ENCODE data around the gene CDHR2.

CDHR2 gene

DNA sequence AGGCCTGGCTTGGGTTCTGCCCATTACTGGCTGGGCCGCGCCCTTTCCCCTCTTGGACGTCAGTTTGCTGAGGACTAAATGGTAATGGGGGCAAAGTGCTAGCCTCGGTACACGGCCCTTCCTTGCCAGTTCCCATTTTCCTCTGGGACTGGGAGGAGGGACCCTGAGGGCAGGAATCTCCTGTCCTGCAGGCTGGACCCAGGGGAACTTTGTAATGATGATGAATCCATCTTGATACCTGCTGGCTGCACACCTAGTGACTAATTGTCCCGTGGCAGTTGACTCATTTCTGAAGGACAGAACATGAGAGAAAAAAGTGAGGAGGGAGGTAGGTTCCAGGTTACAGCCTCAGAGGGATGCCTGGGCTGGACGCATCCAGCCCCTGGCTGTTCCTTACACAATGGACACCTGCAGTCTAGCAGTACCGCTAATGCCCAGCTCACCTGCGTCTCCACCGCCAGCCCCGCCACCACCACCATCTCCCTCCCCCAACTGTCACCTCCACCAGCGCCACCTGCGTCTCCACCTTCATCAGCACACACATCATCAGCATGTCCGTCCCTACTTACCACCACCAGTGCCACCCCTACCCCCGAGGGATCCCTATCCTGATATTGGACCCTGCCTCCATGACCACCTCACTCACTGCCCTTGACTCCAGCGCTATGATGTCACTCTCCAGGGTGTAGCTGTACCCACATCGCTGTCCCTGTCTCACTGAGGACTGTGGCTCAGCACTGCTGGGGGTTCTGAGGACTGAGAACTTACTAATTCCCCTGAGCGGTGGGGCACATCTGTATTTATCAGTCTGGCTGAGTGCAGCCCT lies 4.3 kb downstream of the CDHR2 start (continued):
- TF ChIP-seq FEZF1 (tag by site-specific recombination; IDR thresholded peaks at IDR 0.05) (no peak), SP7 (tag by site-specific recombination; IDR thresholded peaks at IDR 0.05) (0 out of 2 replicates have a peak, but pooled peaks have one; percentile 25), ZBTB48 (tag by site-specific recombination; IDR thresholded peaks at IDR 0.05) (0 out of 2 replicates have a peak, but pooled peaks have one; percentile 15), ZNF48 (tag by site-specific recombination; IDR thresholded peaks at IDR 0.05) (no peak), ZNF707 (tag by site-specific recombination; IDR thresholded peaks at IDR 0.05) (no peak), ZNF175 (tag by site-specific recombination; IDR thresholded peaks at IDR 0.05) (no peak), ZEB2 (tag by site-specific recombination; IDR thresholded peaks at IDR 0.05) (no peak), ZFP37 (tag by site-specific recombination; IDR thresholded peaks at IDR 0.05) (no peak), GLIS2 (tag by site-specific recombination; IDR thresholded peaks at IDR 0.05) (peak; percentile 58), PRDM1 (tag by site-specific recombination; IDR thresholded peaks at IDR 0.05) (no peak), ZNF558 (tag by site-specific recombination; IDR thresholded peaks at IDR 0.05) (no peak), OVOL3 (tag by site-specific recombination; IDR thresholded peaks at IDR 0.05) (no peak), EGR2 (tag by site-specific recombination; IDR thresholded peaks at IDR 0.05; ENCODE audit: low read depth) (no peak), GLIS1 (tag by site-specific recombination; IDR thresholded peaks at IDR 0.05) (peak; percentile 83; the same call in 1 of the 2 replicates), YY2 (tag by site-specific recombination; IDR thresholded peaks at IDR 0.05) (no peak), ZBTB7A (tag by site-specific recombination; IDR thresholded peaks at IDR 0.05; ENCODE audit: low read depth) (no peak), ZNF37A (tag by site-specific recombination; IDR thresholded peaks at IDR 0.05) (no peak), ZNF837 (tag by site-specific recombination; IDR thresholded peaks at IDR 0.05) (no peak), ZNF239 (tag by site-specific recombination; IDR thresholded peaks at IDR 0.05) (no peak), ZXDB (tag by site-specific recombination; IDR thresholded peaks at IDR 0.05) (no peak), ZNF16 (tag by site-specific recombination; IDR thresholded peaks at IDR 0.05; ENCODE audit: low read depth) (no peak), ZNF416 (tag by site-specific recombination; IDR thresholded peaks at IDR 0.05) (no peak), ZNF596 (tag by site-specific recombination; IDR thresholded peaks at IDR 0.05) (no peak)
- TF ChIP-seq, protein P1, sequence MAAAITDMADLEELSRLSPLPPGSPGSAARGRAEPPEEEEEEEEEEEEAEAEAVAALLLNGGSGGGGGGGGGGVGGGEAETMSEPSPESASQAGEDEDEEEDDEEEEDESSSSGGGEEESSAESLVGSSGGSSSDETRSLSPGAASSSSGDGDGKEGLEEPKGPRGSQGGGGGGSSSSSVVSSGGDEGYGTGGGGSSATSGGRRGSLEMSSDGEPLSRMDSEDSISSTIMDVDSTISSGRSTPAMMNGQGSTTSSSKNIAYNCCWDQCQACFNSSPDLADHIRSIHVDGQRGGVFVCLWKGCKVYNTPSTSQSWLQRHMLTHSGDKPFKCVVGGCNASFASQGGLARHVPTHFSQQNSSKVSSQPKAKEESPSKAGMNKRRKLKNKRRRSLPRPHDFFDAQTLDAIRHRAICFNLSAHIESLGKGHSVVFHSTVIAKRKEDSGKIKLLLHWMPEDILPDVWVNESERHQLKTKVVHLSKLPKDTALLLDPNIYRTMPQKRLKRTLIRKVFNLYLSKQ (tag by site-specific recombination; IDR thresholded peaks at IDR 0.05; ENCODE audit: borderline replicate concordance), result no peak

DNA sequence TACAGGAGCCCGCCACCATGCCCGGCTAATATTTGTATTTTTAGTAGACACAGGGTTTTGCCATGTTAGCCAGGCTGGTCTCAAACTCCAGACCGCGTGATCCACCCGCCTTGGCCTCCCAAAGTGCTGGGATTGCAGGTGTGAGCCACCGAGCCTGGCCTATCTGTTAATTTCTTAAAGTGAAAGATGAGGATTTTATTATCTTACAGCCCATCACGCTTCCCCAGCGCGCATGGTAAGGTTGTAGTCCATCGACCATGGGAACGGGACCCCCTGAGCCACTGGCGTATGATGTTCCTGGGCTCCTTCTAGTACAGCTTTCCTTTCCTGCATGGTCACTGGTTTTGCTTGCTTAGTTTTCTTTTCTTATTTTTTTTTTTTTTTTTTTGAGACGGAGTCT lies 8.7 kb downstream of the CDHR2 start:
- ChIA-PET POLR2A (interaction anchor here (0.7 kb wide), 1 partner anchor 9 kb away, joined by 6 read pairs; the partner anchor contains the start of gene CDHR2), CTCF (interaction anchor here (0.6 kb wide), 1 partner anchor 28 kb away, joined by 4 read pairs; no protein-coding TSS in a partner anchor)
- H3K4me1 ChIP-seq (ENCODE audit: control insufficient read depth, insufficient read depth, low read length), result no peaks in the 10 kb centered on the region
- TF ChIP-seq ZFP3 (tag by site-specific recombination; IDR thresholded peaks at IDR 0.05; ENCODE audit: low read depth) (no peak), ZNF843 (tag by site-specific recombination; IDR thresholded peaks at IDR 0.05) (no peak), ZNF394 (tag by site-specific recombination; IDR thresholded peaks at IDR 0.05; ENCODE audit: borderline replicate concordance) (no peak), KLF7 (tag by site-specific recombination; IDR thresholded peaks at IDR 0.05; ENCODE audit: borderline replicate concordance) (no peak), ZNF423 (tag by site-specific recombination; IDR thresholded peaks at IDR 0.05) (no peak), HOXD13 (CRISPR knock-in tag; IDR thresholded peaks at IDR 0.05; ENCODE audit: borderline replicate concordance) (no peak), KLF16 (tag by site-specific recombination; IDR thresholded peaks at IDR 0.05) (no peak), ZXDB (tag by site-specific recombination; IDR thresholded peaks at IDR 0.05) (no peak), ZNF76 (tag by site-specific recombination; IDR thresholded peaks at IDR 0.05; ENCODE audit: borderline replicate concordance, low read depth) (no peak), FEZF1 (tag by site-specific recombination; IDR thresholded peaks at IDR 0.05) (no peak), OSR2 (tag by site-specific recombination; IDR thresholded peaks at IDR 0.05) (no peak)
- TF ChIP-seq, protein P2, sequence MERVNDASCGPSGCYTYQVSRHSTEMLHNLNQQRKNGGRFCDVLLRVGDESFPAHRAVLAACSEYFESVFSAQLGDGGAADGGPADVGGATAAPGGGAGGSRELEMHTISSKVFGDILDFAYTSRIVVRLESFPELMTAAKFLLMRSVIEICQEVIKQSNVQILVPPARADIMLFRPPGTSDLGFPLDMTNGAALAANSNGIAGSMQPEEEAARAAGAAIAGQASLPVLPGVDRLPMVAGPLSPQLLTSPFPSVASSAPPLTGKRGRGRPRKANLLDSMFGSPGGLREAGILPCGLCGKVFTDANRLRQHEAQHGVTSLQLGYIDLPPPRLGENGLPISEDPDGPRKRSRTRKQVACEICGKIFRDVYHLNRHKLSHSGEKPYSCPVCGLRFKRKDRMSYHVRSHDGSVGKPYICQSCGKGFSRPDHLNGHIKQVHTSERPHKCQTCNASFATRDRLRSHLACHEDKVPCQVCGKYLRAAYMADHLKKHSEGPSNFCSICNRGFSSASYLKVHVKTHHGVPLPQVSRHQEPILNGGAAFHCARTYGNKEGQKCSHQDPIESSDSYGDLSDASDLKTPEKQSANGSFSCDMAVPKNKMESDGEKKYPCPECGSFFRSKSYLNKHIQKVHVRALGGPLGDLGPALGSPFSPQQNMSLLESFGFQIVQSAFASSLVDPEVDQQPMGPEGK (tag by site-specific recombination; IDR thresholded peaks at IDR 0.05), result no peak
- TF ChIP-seq, protein P3, sequence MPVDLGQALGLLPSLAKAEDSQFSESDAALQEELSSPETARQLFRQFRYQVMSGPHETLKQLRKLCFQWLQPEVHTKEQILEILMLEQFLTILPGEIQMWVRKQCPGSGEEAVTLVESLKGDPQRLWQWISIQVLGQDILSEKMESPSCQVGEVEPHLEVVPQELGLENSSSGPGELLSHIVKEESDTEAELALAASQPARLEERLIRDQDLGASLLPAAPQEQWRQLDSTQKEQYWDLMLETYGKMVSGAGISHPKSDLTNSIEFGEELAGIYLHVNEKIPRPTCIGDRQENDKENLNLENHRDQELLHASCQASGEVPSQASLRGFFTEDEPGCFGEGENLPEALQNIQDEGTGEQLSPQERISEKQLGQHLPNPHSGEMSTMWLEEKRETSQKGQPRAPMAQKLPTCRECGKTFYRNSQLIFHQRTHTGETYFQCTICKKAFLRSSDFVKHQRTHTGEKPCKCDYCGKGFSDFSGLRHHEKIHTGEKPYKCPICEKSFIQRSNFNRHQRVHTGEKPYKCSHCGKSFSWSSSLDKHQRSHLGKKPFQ (tag by site-specific recombination; IDR thresholded peaks at IDR 0.05), result no peak

More for the DNA sequence above, 8.7 kb downstream of the CDHR2 start:
- no peak overlapping the region for H3K27ac ChIP-seq (ENCODE audit: extremely low read depth, low read depth, low read length)
- no peaks in the 10 kb centered on the region for H3K9me3 ChIP-seq (ENCODE audit: control insufficient read depth, insufficient read depth, low read depth, low read length)
- H3K36me3 ChIP-seq (ENCODE audit: control insufficient read depth in 2 of 2, insufficient read depth in 1 of 2, low read length in 2 of 2), result no peaks in the 10 kb centered on the region; a peak in 1 of 3 replicates
- no peak overlapping the region for H3K4me3 ChIP-seq (ENCODE audit: low read depth, low read length)
